Left ventricle myocardium inferior (tissue), 1 donor: ENCODE data around the gene STX16. TPM values are rescaled to one million over a fixed set of nuclear protein-coding genes. Genes with fewer than 3 reads are reported as not detected.

Experiments
- DNase-seq: peaks from one replicate; pipeline ENCODE4 v3.0.0-alpha.2; 2020
- H3K27ac ChIP-seq: fragments of 200-600 bp; replicated peaks from 2 replicates; pipeline ENCODE4 v1.8.0; 2021
- H3K27me3 ChIP-seq: fragments of 200-600 bp; 2 replicates; pipeline ENCODE4 v1.8.0; 2021; ENCODE audit warnings: low read depth
- H3K36me3 ChIP-seq: fragments of 200-600 bp; 2 replicates; pipeline ENCODE4 v1.8.0; 2021
- H3K4me1 ChIP-seq: fragments of 200-600 bp; 2 replicates; pipeline ENCODE4 v1.8.0; 2021
- H3K4me3 ChIP-seq: fragments of 200-600 bp; 2 replicates; pipeline ENCODE4 v1.8.0; 2021; ENCODE audit warnings: mild to moderate bottlenecking, moderate library complexity
- H3K9me3 ChIP-seq: fragments of 200-600 bp; replicated peaks from 2 replicates; pipeline ENCODE4 v1.8.0; 2021
- intact Hi-C: fragments of 100-400 bp; cut with micrococcal nuclease; formaldehyde crosslinking; loops from one replicate; pipeline ENCODE4 v1.11.0; 2022
- total RNA-seq: library from RNA; stranded (reverse); fragmentation: NEBNext Ultra II Directional; extraction: Animal tissue kit (Norgen Biotek cat#: 25700); gene quantifications from one replicate; pipeline ENCODE4 v1.2.1, GENCODE V29; 2021
- TF ChIP-seq, protein P1 (sequence below): fragments of 200-600 bp; IDR thresholded peaks from 2 replicates; pipeline ENCODE4 v1.8.0; 2021; ENCODE audit warnings: antibody characterized with exemption, mild to moderate bottlenecking, borderline replicate concordance
- donor health status: DM: no; HTN: yes; CAD: no; lungs with severe emphysema.

STX16 gene
- total RNA-seq, 1 donor from 2014 or later, result 28.0 TPM

DNA sequence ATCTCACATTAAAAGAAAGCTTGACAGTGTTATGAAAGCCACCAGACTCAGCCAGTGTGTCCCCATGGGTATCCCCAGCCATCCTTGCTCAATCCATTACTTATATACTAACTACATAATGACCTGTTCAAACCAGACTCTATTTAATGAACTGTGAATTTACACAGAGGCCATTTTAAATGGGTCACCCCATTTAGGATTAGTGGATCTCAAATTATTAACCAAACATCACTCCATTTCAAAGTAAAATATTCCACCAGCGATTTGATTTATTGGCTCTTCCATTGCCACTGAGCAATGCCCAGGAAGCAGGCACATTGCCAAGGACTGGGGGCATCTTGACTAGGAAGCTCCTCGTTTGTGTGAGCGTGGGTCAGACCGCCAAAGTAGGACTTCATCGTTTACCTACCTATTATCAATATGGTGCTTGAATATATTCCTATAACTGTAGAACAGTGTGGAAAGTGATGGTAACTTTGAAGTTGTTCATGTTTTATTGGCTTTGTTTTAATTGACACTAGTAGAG, 26.1 kb downstream of the STX16 start:
- TF ChIP-seq, protein P1, sequence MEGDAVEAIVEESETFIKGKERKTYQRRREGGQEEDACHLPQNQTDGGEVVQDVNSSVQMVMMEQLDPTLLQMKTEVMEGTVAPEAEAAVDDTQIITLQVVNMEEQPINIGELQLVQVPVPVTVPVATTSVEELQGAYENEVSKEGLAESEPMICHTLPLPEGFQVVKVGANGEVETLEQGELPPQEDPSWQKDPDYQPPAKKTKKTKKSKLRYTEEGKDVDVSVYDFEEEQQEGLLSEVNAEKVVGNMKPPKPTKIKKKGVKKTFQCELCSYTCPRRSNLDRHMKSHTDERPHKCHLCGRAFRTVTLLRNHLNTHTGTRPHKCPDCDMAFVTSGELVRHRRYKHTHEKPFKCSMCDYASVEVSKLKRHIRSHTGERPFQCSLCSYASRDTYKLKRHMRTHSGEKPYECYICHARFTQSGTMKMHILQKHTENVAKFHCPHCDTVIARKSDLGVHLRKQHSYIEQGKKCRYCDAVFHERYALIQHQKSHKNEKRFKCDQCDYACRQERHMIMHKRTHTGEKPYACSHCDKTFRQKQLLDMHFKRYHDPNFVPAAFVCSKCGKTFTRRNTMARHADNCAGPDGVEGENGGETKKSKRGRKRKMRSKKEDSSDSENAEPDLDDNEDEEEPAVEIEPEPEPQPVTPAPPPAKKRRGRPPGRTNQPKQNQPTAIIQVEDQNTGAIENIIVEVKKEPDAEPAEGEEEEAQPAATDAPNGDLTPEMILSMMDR, result no peak
- no peaks in the 10 kb centered on the region for H3K4me1 ChIP-seq
- H3K9me3 ChIP-seq, result no peaks in the 10 kb centered on the region
- intact Hi-C loops, result no loop called here
- peaks cover 85% of the 10 kb centered on the region for H3K36me3 ChIP-seq
- H3K4me3 ChIP-seq, result no peak overlapping the region
- H3K27ac ChIP-seq, result no peak overlapping the region
- H3K27me3 ChIP-seq, result no peaks in the 10 kb centered on the region
- no peak for DNase-seq

DNA sequence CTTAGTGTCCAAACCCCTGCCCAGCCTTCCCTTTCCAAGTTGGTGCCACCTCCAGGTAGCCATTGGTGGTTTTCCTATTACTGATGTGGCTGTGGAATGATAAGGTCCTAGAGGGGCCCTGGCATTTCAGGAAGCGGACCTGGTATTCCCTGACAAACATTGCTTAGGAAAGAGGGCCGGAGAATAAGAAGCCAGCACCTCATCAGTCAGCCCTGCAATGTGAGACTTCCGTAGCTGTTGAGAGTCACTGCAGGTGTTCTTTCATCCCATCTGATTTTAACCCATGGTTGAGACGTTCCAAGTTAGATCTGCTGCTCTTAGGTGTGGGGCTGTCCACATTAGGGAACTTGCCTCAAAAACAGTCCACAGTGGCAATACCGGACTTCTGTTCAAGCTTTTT, 26.7 kb downstream of the STX16 start:
- Histone ChIP-seq H3K4me3 (no peak overlapping the region), H3K4me1 (no peaks in the 10 kb centered on the region), H3K27ac (no peak overlapping the region), H3K36me3 (peaks cover 79% of the 10 kb centered on the region), H3K27me3 (no peaks in the 10 kb centered on the region), H3K9me3 (no peaks in the 10 kb centered on the region)
- TF ChIP-seq, protein P1, result no peak
- intact Hi-C loops, result no loop called here
- no peak for DNase-seq

DNA sequence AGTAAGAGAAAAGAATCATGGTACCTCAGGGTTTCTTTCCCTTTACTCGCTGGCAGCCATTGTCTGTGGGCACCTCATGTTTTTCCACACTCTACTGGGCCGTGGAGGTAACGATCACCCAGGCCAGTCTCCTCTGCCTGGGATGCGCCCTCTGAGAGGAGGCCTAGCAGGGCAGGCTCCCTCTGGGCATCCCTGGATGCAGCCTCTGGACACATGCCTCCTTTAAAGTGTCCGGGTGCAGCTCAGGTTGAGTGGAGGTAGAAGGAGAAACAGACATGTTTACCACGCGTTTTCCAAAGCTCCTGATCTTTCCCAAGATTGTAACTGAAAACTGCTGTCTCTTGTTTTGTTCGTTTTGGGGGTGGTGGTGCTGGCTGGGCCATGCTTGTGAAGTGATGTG, 27.7 kb downstream of the STX16 start:
- DNase-seq, result no peak
- H3K9me3 ChIP-seq, result no peaks in the 10 kb centered on the region
- H3K36me3 ChIP-seq, result peaks cover 71% of the 10 kb centered on the region
- H3K27ac ChIP-seq, result no peak overlapping the region
- H3K4me1 ChIP-seq, result no peaks in the 10 kb centered on the region
- no peak overlapping the region for H3K4me3 ChIP-seq
- intact Hi-C loops, result no loop called here
- TF ChIP-seq, protein P1, result no peak
- no peaks in the 10 kb centered on the region for H3K27me3 ChIP-seq

DNA sequence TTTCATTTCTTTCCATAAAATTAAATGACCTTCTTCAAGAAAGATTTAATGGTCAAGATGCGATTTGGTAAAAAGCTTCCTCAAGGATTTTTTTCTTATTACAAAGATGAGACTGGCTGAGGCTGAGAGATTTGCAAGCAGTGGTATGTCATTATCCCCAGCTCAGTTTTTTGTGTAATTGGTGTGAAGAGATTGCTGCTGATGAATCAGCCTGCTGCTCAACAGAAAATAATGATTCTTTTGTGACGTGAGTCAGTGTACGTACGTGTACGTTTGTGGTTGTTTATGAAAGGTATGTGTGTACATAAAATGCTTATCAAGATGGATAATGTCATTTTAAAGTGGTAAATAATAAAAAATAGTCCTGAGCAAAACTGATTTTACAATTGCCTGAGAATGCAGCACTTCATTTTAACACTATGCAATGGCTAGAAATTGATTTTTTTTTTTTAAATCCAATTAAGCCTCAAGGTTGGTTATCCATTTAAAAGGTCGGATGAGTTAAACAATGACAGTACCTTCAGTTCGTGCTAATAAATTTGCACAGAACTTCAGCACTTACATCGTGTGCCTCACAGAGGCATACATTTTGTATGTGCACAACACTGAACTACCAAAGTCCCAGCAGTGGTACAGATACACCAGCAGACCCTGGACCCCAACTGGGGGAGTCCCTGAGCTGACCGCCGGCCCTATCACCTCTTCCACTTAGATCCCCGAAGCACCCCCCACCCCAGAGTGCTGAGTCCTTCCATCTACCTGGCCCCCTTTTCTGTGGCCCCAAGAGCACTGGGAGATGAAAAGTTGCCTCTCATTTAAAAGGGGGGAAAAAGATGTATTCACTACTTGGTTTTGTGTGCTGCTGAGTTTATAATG, 31.8 kb downstream of the STX16 start:
- TF ChIP-seq, protein P1, result no peak
- no peak for DNase-seq
- no peaks in the 10 kb centered on the region for H3K4me1 ChIP-seq
- H3K27me3 ChIP-seq, result no peaks in the 10 kb centered on the region
- H3K9me3 ChIP-seq, result no peaks in the 10 kb centered on the region
- no peak overlapping the region for H3K27ac ChIP-seq
- intact Hi-C loops, result no loop called here
- peaks cover 30% of the 10 kb centered on the region for H3K36me3 ChIP-seq
- no peak overlapping the region for H3K4me3 ChIP-seq

DNA sequence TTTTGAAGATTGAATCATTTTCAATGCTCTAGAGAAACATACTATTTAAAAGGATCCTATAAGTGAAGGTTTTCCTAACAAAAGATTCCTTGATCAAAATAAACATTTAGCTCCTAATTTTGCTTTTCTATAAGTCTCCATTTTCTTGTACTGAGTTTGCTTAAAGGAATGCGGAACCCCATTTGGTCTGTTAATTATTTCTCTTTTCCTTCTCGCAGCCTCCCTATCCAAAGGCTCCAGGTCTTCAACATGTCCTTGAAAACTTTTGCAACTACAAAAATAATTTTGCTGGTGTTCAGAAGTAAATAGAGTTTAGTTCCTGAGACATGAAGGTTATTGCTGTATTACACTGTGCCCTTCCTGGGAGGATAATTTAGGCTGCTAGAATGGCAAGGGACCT, 33.2 kb downstream of the STX16 start:
- no peak for DNase-seq
- Histone ChIP-seq H3K4me3 (no peak overlapping the region), H3K4me1 (peaks cover 7% of the 10 kb centered on the region), H3K9me3 (no peaks in the 10 kb centered on the region), H3K27me3 (no peaks in the 10 kb centered on the region), H3K27ac (no peak overlapping the region), H3K36me3 (peaks cover 19% of the 10 kb centered on the region)
- TF ChIP-seq, protein P1, result no peak
- intact Hi-C loops, result no loop called here
